DND-41 (cell line): ENCODE measurements around the gene PLAA.

Experiments used
- ATAC-seq: fragments of 200-7000 bp; cut with Tn5 transposase; 3 replicates; pipeline ENCODE4 v1.9.1; 2021; ENCODE audit warnings: low read depth; ENCODE audit not compliant: insufficient read depth
- DNase-seq: peaks from one replicate; pipeline ENCODE4 v3.0.0-alpha.2; 2020
- H2AFZ ChIP-seq: 2 replicates; pipeline ENCODE4 v1.6.0; 2012; ENCODE audit warnings: low read depth, low read length
- H3K27ac ChIP-seq: 2 replicates; pipeline ENCODE4 v1.5.1; 2012; ENCODE audit warnings: low read length, inconsistent platforms
- H3K27me3 ChIP-seq: fragments of 200-600 bp; sonication (generic); 2 replicates; pipeline ENCODE4 v1.6.0; 2012; ENCODE audit warnings: low read length, mild to moderate bottlenecking, inconsistent platforms; ENCODE audit not compliant: insufficient read depth, poor library complexity
- H3K36me3 ChIP-seq: 2 replicates; pipeline ENCODE4 v1.5.1; 2012; ENCODE audit warnings: low read length, inconsistent platforms; ENCODE audit not compliant: insufficient read depth
- H3K4me1 ChIP-seq: 2 replicates; pipeline ENCODE4 v1.5.1; 2012; ENCODE audit warnings: mild to moderate bottlenecking, low read length; ENCODE audit not compliant: insufficient read depth
- H3K4me2 ChIP-seq: 2 replicates; pipeline ENCODE4 v1.6.0; 2012; ENCODE audit warnings: mild to moderate bottlenecking, moderate library complexity, low read length, inconsistent platforms; ENCODE audit not compliant: insufficient read depth
- H3K4me3 ChIP-seq, 2 experiments: fragments of 200-600 bp in 1 of 2; shearing (Covaris generic) in 1 of 2; 2 replicates each; pipeline ENCODE4 v1.5.1; 2012 to 2016; ENCODE audit warnings: inconsistent platforms in 2 of 2, low read length in 2 of 2, mild to moderate bottlenecking in 2 of 2, low read depth in 1 of 2, moderate library complexity in 1 of 2
- H3K79me2 ChIP-seq: 2 replicates; pipeline ENCODE4 v1.6.0; 2012; ENCODE audit warnings: low read length, inconsistent platforms; ENCODE audit not compliant: insufficient read depth
- H3K9ac ChIP-seq: 2 replicates; pipeline ENCODE4 v1.6.0; 2012; ENCODE audit warnings: low read depth, mild to moderate bottlenecking, inconsistent platforms, low read length, moderate library complexity
- H3K9me3 ChIP-seq: 2 replicates; pipeline ENCODE4 v1.5.1; 2012; ENCODE audit warnings: low read length, moderate library complexity, mild to moderate bottlenecking, inconsistent platforms; ENCODE audit not compliant: insufficient read depth, severe bottlenecking
- H4K20me1 ChIP-seq: 2 replicates; pipeline ENCODE4 v1.6.0; 2012; ENCODE audit warnings: low read length; ENCODE audit not compliant: insufficient read depth
- CTCF ChIP-seq: IDR thresholded peaks from 2 replicates; pipeline ENCODE4 v1.5.1; 2012; ENCODE audit warnings: borderline replicate concordance, low read length, moderate library complexity, mild to moderate bottlenecking; ENCODE audit not compliant: poor library complexity, severe bottlenecking; ENCODE audit errors: extremely low read depth
- EZH2 ChIP-seq: IDR thresholded peaks from 3 replicates; pipeline ENCODE4 v1.6.1; 2012; ENCODE audit warnings: borderline replicate concordance, low read depth, mild to moderate bottlenecking, moderate library complexity, low read length, inconsistent platforms; ENCODE audit not compliant: severe bottlenecking

The PLAA gene

GRCh38 chr9:26975728-26976707, 29.0 kb upstream of the PLAA start:
- no peak overlapping the region for H3K4me3 ChIP-seq
- H3K9me3 ChIP-seq, result no peaks in the 10 kb centered on the region
- no peaks in the 10 kb centered on the region for H3K36me3 ChIP-seq
- H3K4me2 ChIP-seq, result no peak overlapping the region
- ATAC-seq, result 0 out of 3 replicates have a peak, but pooled peaks have one; percentile 52
- H3K4me1 ChIP-seq, result no peaks in the 10 kb centered on the region
- 0 out of 2 replicates have a peak, but pooled peaks cover 2% of the 10 kb centered on the region for H3K79me2 ChIP-seq
- no peak for TF ChIP-seq EZH2
- peak; percentile 59 for TF ChIP-seq CTCF
- no peak overlapping the region for H2AFZ ChIP-seq
- no peak overlapping the region for H3K9ac ChIP-seq
- H4K20me1 ChIP-seq, result no peaks in the 10 kb centered on the region
- DNase-seq, result no peak
- no peaks in the 10 kb centered on the region for H3K27me3 ChIP-seq
- H3K27ac ChIP-seq, result no peak overlapping the region

DNA sequence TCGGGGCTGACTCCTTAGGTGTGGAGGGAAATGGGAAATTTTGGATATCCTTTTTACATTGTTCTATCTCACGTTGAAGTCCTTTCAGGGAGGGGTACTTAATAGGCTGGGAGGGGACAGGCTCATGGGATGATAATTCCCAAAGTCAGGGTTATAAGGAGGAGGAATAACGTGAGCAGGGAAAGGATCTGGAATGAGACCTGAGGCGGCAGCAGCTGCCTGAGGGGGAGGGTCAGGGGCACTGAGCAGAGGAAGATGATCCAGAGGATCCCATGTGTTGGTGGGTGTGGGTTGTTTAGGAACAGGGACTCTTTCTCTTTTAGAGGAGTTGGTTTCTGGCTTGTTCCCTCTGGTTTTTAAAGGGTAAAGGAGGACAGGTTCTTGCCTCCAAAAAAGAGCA, 27.9 kb upstream of the PLAA start:
- Histone ChIP-seq H3K79me2 (peaks cover 12% of the 10 kb centered on the region), H3K4me2 (no peak overlapping the region), H3K27me3 (no peaks in the 10 kb centered on the region), H3K27ac (no peak overlapping the region), H2AFZ (no peak overlapping the region), H3K4me3 (no peak overlapping the region), H3K36me3 (no peaks in the 10 kb centered on the region), H3K9me3 (no peaks in the 10 kb centered on the region), H4K20me1 (no peaks in the 10 kb centered on the region), H3K9ac (no peak overlapping the region), H3K4me1 (no peaks in the 10 kb centered on the region)
- no peak for TF ChIP-seq EZH2
- no peak for TF ChIP-seq CTCF
- ATAC-seq, result no peak
- DNase-seq, result no peak

DNA sequence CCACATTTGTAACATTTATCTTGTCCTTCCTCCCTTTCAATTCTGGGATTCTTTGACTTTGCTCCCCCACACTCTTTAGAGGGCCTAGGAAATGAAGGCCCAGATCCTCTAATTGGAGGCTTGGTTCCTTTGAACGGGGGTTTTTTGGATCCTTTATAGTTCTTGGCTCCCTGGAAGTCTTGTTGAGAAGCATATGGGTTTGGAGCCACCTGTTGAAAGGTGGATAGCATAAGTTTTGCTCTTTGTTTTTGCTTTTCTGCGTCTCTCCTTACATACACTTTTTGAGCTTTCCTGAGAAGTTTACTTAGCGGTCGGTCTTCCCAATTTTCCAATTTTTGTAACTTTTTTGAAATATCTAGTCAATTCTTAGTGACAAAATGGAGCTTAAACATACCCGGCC, 26.9 kb upstream of the PLAA start:
- DNase-seq, result no peak
- no peak overlapping the region for H2AFZ ChIP-seq
- TF ChIP-seq CTCF (no peak), EZH2 (no peak)
- H3K27me3 ChIP-seq, result no peaks in the 10 kb centered on the region
- H3K9ac ChIP-seq, result no peak overlapping the region
- no peaks in the 10 kb centered on the region for H4K20me1 ChIP-seq
- H3K4me1 ChIP-seq, result no peaks in the 10 kb centered on the region
- H3K79me2 ChIP-seq, result peaks cover 17% of the 10 kb centered on the region
- H3K4me3 ChIP-seq, result no peak overlapping the region
- H3K4me2 ChIP-seq, result no peak overlapping the region
- no peak overlapping the region for H3K27ac ChIP-seq
- H3K36me3 ChIP-seq, result no peaks in the 10 kb centered on the region; the same call in 1 of the 2 replicates
- no peaks in the 10 kb centered on the region for H3K9me3 ChIP-seq
- ATAC-seq, result no peak
